ENCODE results near the gene TOM1L1.

TOM1L1 gene

GRCh38 chr17:54969658-54970572 is 69.3 kb downstream of the TOM1L1 start:
- peak overlapping the region; percentile 90 for H3K4me3 ChIP-seq (ENCODE audit: low read depth, low read length)
- TF ChIP-seq, protein P1, sequence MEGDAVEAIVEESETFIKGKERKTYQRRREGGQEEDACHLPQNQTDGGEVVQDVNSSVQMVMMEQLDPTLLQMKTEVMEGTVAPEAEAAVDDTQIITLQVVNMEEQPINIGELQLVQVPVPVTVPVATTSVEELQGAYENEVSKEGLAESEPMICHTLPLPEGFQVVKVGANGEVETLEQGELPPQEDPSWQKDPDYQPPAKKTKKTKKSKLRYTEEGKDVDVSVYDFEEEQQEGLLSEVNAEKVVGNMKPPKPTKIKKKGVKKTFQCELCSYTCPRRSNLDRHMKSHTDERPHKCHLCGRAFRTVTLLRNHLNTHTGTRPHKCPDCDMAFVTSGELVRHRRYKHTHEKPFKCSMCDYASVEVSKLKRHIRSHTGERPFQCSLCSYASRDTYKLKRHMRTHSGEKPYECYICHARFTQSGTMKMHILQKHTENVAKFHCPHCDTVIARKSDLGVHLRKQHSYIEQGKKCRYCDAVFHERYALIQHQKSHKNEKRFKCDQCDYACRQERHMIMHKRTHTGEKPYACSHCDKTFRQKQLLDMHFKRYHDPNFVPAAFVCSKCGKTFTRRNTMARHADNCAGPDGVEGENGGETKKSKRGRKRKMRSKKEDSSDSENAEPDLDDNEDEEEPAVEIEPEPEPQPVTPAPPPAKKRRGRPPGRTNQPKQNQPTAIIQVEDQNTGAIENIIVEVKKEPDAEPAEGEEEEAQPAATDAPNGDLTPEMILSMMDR (IDR thresholded peaks at IDR 0.05; ENCODE audit: insufficient read depth, low read depth, low read length, missing control alignments): no peak
- no peak for DNase-seq (ENCODE audit: low read depth)

DNA sequence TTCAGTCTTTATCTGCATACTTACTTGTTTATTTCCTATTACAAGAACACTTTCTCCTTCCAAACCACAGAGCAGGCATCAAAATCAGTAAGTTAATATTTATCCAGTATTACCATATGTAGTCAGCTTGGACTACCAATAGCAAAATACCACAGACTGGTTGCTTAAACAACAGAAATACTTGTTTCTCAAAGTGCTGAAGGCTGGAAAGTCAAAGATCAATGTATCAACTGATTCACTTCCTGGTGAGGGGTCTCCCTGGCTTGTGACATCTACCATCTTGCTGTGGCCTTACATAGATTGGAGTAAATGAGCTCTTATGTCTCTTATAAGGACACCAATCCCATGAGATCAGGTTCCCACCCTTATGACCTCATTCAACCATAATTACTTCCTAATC is 70.5 kb downstream of the TOM1L1 start:
- DNase-seq (ENCODE audit: low read depth): no peak
- TF ChIP-seq, protein P1 (IDR thresholded peaks at IDR 0.05; ENCODE audit: insufficient read depth, low read depth, low read length, missing control alignments): no peak
- H3K4me3 ChIP-seq (ENCODE audit: low read depth, low read length): no peak overlapping the region

GRCh38 chr17:54971901-54972300 is 71.2 kb downstream of the TOM1L1 start:
- H3K4me3 ChIP-seq (ENCODE audit: low read depth, low read length): no peak overlapping the region
- DNase-seq (ENCODE audit: low read depth): no peak
- TF ChIP-seq, protein P1 (IDR thresholded peaks at IDR 0.05; ENCODE audit: insufficient read depth, low read depth, low read length, missing control alignments): no peak

DNA sequence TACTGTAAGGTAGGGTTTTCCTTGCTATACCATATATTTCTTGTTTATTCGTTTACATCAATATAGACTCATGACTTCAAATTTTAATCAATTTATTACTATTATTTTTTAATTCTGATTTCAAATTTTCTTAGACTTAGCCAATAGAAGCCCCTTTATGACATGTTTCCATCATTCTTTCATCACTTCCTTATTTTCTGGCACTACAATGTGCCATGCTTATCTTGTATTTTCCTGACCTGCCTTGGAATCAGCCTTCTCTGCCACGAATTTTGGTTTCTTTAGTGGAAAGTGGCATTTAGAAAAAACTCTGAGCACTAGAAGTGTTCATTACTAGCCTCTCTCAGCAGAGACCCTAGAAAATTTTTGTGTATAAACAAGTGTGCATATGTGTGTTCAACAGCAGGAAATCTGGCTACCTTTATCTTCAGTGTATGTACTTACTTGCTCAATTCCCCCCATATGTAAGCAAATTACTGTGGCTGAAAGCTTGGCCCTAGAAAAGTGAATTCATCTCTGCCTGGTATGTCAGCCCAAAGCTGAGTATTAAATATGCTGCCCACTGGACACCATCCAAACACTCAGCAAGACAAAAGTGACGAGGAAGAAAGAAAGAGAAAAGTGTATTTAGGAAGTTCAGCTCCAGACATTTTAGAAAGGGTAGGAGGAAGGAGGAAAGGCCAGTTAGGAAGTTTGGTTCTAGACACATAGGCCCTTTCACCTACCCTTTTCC is 71.9 kb downstream of the TOM1L1 start:
- TF ChIP-seq, protein P1 (IDR thresholded peaks at IDR 0.05; ENCODE audit: insufficient read depth, low read depth, low read length, missing control alignments): no peak
- no peak for DNase-seq (ENCODE audit: low read depth)
- no peak overlapping the region for H3K4me3 ChIP-seq (ENCODE audit: low read depth, low read length)

DNA sequence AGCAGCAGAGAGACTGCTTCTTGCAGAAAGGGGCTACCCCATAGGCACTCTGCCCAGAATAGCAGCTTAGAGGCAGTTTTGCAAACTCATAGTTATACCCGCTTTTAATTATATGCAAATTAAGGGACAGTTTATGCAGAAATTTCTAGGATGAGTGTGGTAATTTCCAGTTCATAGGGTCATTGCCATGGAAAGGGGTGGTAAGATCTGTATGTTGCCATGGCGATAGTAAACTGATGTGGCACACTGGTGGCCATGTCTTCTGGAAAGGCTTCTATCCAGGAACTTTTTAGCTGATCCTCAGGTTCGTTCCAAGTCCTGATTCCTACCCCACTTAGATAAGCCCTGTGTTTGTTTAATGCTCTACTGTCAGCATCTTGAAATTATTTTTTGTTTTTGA is 74.1 kb downstream of the TOM1L1 start:
- H3K4me3 ChIP-seq (ENCODE audit: low read depth, low read length): no peak overlapping the region
- TF ChIP-seq, protein P1 (IDR thresholded peaks at IDR 0.05; ENCODE audit: insufficient read depth, low read depth, low read length, missing control alignments): no peak
- no peak for DNase-seq (ENCODE audit: low read depth)

DNA sequence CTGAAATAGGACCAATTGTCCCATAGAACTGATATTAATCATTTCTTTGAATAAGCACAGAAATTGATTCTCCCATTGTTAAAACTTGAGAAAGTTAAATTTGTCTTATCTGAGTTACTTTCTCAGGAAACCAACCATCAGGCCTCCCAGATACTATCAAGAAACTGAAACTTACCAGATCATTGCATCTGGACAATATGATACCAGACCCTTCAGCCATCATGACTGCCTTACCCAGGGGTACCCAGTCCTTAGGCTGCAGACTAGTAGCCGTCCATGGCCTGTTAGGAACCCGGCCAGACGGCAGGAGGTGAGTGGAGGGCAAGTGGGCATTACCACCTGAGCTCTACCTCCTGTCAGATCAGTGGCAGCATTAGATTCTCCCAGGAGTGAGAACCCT is 75.7 kb downstream of the TOM1L1 start:
- TF ChIP-seq, protein P1 (IDR thresholded peaks at IDR 0.05; ENCODE audit: insufficient read depth, low read depth, low read length, missing control alignments): no peak
- H3K4me3 ChIP-seq (ENCODE audit: low read depth, low read length): no peak overlapping the region
- peak; percentile 11 for DNase-seq (ENCODE audit: low read depth)

Measured in GM12865 (cell line).